H1 (cell line): ENCODE measurements around the gene CACNA1B. TPM values are rescaled to one million over a fixed set of nuclear protein-coding genes. Genes with fewer than 3 reads are reported as not detected.

ENCODE experiments used
- CBX5 ChIP-seq: fragments of 300-800, 300-1000 bp; sonication (generic); IDR thresholded peaks from 2 replicates; pipeline ENCODE4 v1.7.1; 2016; ENCODE audit warnings: antibody characterized with exemption, low read length, low read depth
- KDM5A ChIP-seq: fragments of 200-600 bp; IDR thresholded peaks from 2 replicates; pipeline ENCODE4 v1.7.1; 2012; ENCODE audit warnings: mild to moderate bottlenecking, low read length, inconsistent platforms, mixed read lengths
- PHF8 ChIP-seq: fragments of 200-600 bp; sonication (generic); conservative IDR thresholded peaks from 2 replicates; pipeline ENCODE4 v1.7.1; 2012; ENCODE audit warnings: low read depth, mild to moderate bottlenecking, inconsistent platforms, low read length, moderate library complexity
- POLR2AphosphoS5 ChIP-seq: IDR thresholded peaks from 2 replicates; pipeline ENCODE4 v1.6.1; 2011; ENCODE audit warnings: low read depth, low read length
- polyA plus RNA-seq, 7 experiments: library from polyadenylated mRNA; depleted of rRNA in 3 of 7; stranded (reverse) in 5 of 7; unstranded in 2 of 7; fragments of >200 nt in 5 of 7; fragments of 200-250 nt in 2 of 7; gene quantifications; 1 replicate in 5 of 7; 2 replicates in 1 of 7; 4 replicates in 1 of 7; pipeline versions ENCODE4 v1.2.1 to v1.2.3, GENCODE V29; 2011 to 2013; ENCODE audit warnings: missing spikeins in 2 of 7, mixed read lengths in 2 of 7
- total RNA-seq: library from RNA; stranded (reverse); fragmentation: NEBNext Ultra II Directional; extraction: Animal tissue kit (Norgen Biotek cat#: 25700); gene quantifications from 2 replicates; pipeline ENCODE4 v1.2.1, GENCODE V29; 2021

CACNA1B gene
- total and polyA plus RNA-seq, 2 of the 8 experiments (the other 6 are each of a cell fraction or from before 2014, with no cell fraction given), result 1.5 to 5.7 TPM

DNA sequence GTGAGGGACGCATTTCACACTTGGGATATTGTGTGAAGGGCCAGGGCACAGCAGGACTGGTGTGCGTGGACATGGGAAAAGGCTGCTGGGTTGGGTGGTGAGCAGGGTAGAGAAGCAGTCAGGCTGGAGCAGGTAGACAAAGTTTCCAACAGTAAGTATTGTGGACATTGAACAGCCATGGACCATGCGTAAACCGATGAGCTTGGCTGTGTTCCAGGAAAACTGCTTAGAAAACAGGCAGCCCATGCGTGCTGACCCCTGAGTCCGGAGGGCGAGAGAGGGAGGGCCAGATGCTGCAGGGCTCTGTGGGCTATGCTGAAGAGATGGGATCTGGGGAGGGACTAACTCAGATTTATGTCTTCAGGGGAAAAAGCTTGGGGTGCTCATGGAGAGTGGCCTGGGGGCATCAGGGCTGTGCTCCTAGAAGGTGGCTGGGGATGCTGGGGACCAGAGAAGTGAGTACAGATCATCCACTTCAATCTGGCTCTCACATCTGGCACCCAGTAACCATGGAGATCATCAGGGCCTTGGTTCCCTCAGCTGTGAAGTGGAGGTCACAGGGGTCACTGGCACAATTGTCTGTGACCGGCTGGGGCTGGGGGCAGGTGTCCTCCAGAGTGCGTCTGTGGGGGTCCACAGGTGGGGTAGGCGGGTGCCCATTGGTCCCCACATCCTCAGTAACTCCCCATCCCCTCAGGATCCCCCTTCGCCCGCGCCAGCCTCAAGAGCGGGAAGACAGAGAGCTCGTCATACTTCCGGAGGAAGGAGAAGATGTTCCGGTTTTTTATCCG, 93.3 kb downstream of the CACNA1B start (continued):
- TF ChIP-seq CBX5, result no peak
- TF ChIP-seq PHF8, result no peak
- TF ChIP-seq KDM5A, result no peak
- TF ChIP-seq POLR2AphosphoS5, result no peak
